Measurements from ENCODE around the gene CENPV.
"Not testable (repeated sequence)": the region's sequence is repeated elsewhere in the genome, so short reads cannot be mapped to it uniquely, and the experiment has no call there.

CENPV gene

GRCh38 chr17:16313139-16314090 lies 39.9 kb downstream of the CENPV start:
- Histone ChIP-seq H3K9me3 (ENCODE audit: control insufficient read depth, low read length) (peaks cover 4% of the 10 kb centered on the region), H3K4me3 (ENCODE audit: extremely low read depth, insufficient read depth, low read length, poor library complexity, severe bottlenecking) (no peak overlapping the region), H3K36me3 (ENCODE audit: control insufficient read depth, insufficient read depth, low read length) (peaks cover 24% of the 10 kb centered on the region), H3K27ac (ENCODE audit: low read depth, low read length, severe bottlenecking) (no peak overlapping the region), H3K4me1 (ENCODE audit: control insufficient read depth, insufficient read depth, low read length, poor library complexity, severe bottlenecking) (no peaks in the 10 kb centered on the region)
- 100% methylated on average over 5 of the region's 7 CpGs for WGBS, 2 experiments (ENCODE audit: insufficient coverage in 2 of 2)

GRCh38 chr17:16312061-16312460 lies 41.2 kb downstream of the CENPV start:
- H3K36me3 ChIP-seq (ENCODE audit: control insufficient read depth, insufficient read depth, low read length): peaks cover 24% of the 10 kb centered on the region
- not testable (repeated sequence) for H3K4me3 ChIP-seq (ENCODE audit: extremely low read depth, insufficient read depth, low read length, poor library complexity, severe bottlenecking); H3K4me1 ChIP-seq (ENCODE audit: control insufficient read depth, insufficient read depth, low read length, poor library complexity, severe bottlenecking); H3K27ac ChIP-seq (ENCODE audit: low read depth, low read length, severe bottlenecking); H3K9me3 ChIP-seq (ENCODE audit: control insufficient read depth, low read length)
- 60 to 93% methylated on average over 1 to 21 of the region's 34 CpGs for WGBS, 2 experiments (ENCODE audit: insufficient coverage in 2 of 2)

- peaks cover 11% of the 10 kb centered on the region for H3K36me3 ChIP-seq (ENCODE audit: control insufficient read depth, insufficient read depth, low read length)
- WGBS, 2 experiments (ENCODE audit: insufficient coverage in 2 of 2): 75 to 77% methylated on average over 5 of the region's 8 CpGs
- no peaks in the 10 kb centered on the region for H3K9me3 ChIP-seq (ENCODE audit: control insufficient read depth, low read length)
- H3K4me3 ChIP-seq (ENCODE audit: extremely low read depth, insufficient read depth, low read length, poor library complexity, severe bottlenecking): no peak overlapping the region
- peaks cover 4% of the 10 kb centered on the region for H3K4me1 ChIP-seq (ENCODE audit: control insufficient read depth, insufficient read depth, low read length, poor library complexity, severe bottlenecking)
- no peak overlapping the region for H3K27ac ChIP-seq (ENCODE audit: low read depth, low read length, severe bottlenecking)
Observed at GRCh38 chr17:16306211-16306610, 47.1 kb downstream of the CENPV start.

GRCh38 chr17:16304830-16305229 lies 48.4 kb downstream of the CENPV start:
- peaks cover 8% of the 10 kb centered on the region for H3K36me3 ChIP-seq (ENCODE audit: control insufficient read depth, insufficient read depth, low read length)
- no peak overlapping the region for H3K4me3 ChIP-seq (ENCODE audit: extremely low read depth, insufficient read depth, low read length, poor library complexity, severe bottlenecking)
- H3K4me1 ChIP-seq (ENCODE audit: control insufficient read depth, insufficient read depth, low read length, poor library complexity, severe bottlenecking): peaks cover 4% of the 10 kb centered on the region
- no peaks in the 10 kb centered on the region for H3K9me3 ChIP-seq (ENCODE audit: control insufficient read depth, low read length)
- H3K27ac ChIP-seq (ENCODE audit: low read depth, low read length, severe bottlenecking): no peak overlapping the region
- 33 to 63% methylated on average over 2 of the region's 3 CpGs for WGBS, 2 experiments (ENCODE audit: insufficient coverage in 2 of 2)

- H3K36me3 ChIP-seq (ENCODE audit: control insufficient read depth, insufficient read depth, low read length): peaks cover 8% of the 10 kb centered on the region
- no peak overlapping the region for H3K27ac ChIP-seq (ENCODE audit: low read depth, low read length, severe bottlenecking)
- H3K9me3 ChIP-seq (ENCODE audit: control insufficient read depth, low read length): no peaks in the 10 kb centered on the region
- peaks cover 4% of the 10 kb centered on the region for H3K4me1 ChIP-seq (ENCODE audit: control insufficient read depth, insufficient read depth, low read length, poor library complexity, severe bottlenecking)
- 95 to 100% methylated on average over 4 of the region's 4 CpGs for WGBS, 2 experiments (ENCODE audit: insufficient coverage in 2 of 2)
- H3K4me3 ChIP-seq (ENCODE audit: extremely low read depth, insufficient read depth, low read length, poor library complexity, severe bottlenecking): no peak overlapping the region
Observed at GRCh38 chr17:16302856-16303255, 50.4 kb downstream of the CENPV start.

- WGBS, 2 experiments (ENCODE audit: insufficient coverage in 2 of 2): 91 to 93% methylated on average over 10 to 11 of the region's 13 CpGs
- H3K36me3 ChIP-seq (ENCODE audit: control insufficient read depth, insufficient read depth, low read length): peaks cover 8% of the 10 kb centered on the region
Observed at GRCh38 chr17:16301963-16302855, 51.1 kb downstream of the CENPV start.

GRCh38 chr17:16300554-16300953 lies 52.7 kb downstream of the CENPV start:
- Histone ChIP-seq H3K4me1 (ENCODE audit: control insufficient read depth, insufficient read depth, low read length, poor library complexity, severe bottlenecking) (peaks cover 4% of the 10 kb centered on the region), H3K27ac (ENCODE audit: low read depth, low read length, severe bottlenecking) (no peak overlapping the region), H3K9me3 (ENCODE audit: control insufficient read depth, low read length) (no peaks in the 10 kb centered on the region), H3K36me3 (ENCODE audit: control insufficient read depth, insufficient read depth, low read length) (peaks cover 8% of the 10 kb centered on the region), H3K4me3 (ENCODE audit: extremely low read depth, insufficient read depth, low read length, poor library complexity, severe bottlenecking) (no peak overlapping the region)
- 84 to 100% methylated on average over 3 of the region's 3 CpGs for WGBS, 2 experiments (ENCODE audit: insufficient coverage in 2 of 2)

More at GRCh38 chr17:16301963-16302855, 51.1 kb downstream of the CENPV start:
- H3K27ac ChIP-seq (ENCODE audit: low read depth, low read length, severe bottlenecking): no peak overlapping the region
- H3K4me3 ChIP-seq (ENCODE audit: extremely low read depth, insufficient read depth, low read length, poor library complexity, severe bottlenecking): no peak overlapping the region
- H3K9me3 ChIP-seq (ENCODE audit: control insufficient read depth, low read length): no peaks in the 10 kb centered on the region
- peaks cover 4% of the 10 kb centered on the region for H3K4me1 ChIP-seq (ENCODE audit: control insufficient read depth, insufficient read depth, low read length, poor library complexity, severe bottlenecking)

- no peak overlapping the region for H3K27ac ChIP-seq (ENCODE audit: low read depth, low read length, severe bottlenecking)
- H3K4me3 ChIP-seq (ENCODE audit: extremely low read depth, insufficient read depth, low read length, poor library complexity, severe bottlenecking): no peak overlapping the region
- no peaks in the 10 kb centered on the region for H3K9me3 ChIP-seq (ENCODE audit: control insufficient read depth, low read length)
- H3K36me3 ChIP-seq (ENCODE audit: control insufficient read depth, insufficient read depth, low read length): peaks cover 5% of the 10 kb centered on the region
- WGBS, 2 experiments (ENCODE audit: insufficient coverage in 2 of 2): 89 to 100% methylated on average over 1 of the region's 1 CpG
- H3K4me1 ChIP-seq (ENCODE audit: control insufficient read depth, insufficient read depth, low read length, poor library complexity, severe bottlenecking): peaks cover 4% of the 10 kb centered on the region
Observed at GRCh38 chr17:16298140-16298662, 55.1 kb downstream of the CENPV start.

- Histone ChIP-seq H3K27ac (ENCODE audit: low read depth, low read length, severe bottlenecking) (no peak overlapping the region), H3K36me3 (ENCODE audit: control insufficient read depth, insufficient read depth, low read length) (peaks cover 5% of the 10 kb centered on the region), H3K4me1 (ENCODE audit: control insufficient read depth, insufficient read depth, low read length, poor library complexity, severe bottlenecking) (peaks cover 4% of the 10 kb centered on the region), H3K9me3 (ENCODE audit: control insufficient read depth, low read length) (no peaks in the 10 kb centered on the region), H3K4me3 (ENCODE audit: extremely low read depth, insufficient read depth, low read length, poor library complexity, severe bottlenecking) (no peak overlapping the region)
- 83% methylated on average over 8 to 9 of the region's 11 CpGs for WGBS, 2 experiments (ENCODE audit: insufficient coverage in 2 of 2)
Observed at GRCh38 chr17:16297367-16298139, 55.7 kb downstream of the CENPV start.

GRCh38 chr17:16296072-16296471 lies 57.2 kb downstream of the CENPV start:
- not testable (repeated sequence) for H3K9me3 ChIP-seq (ENCODE audit: control insufficient read depth, low read length); H3K27ac ChIP-seq (ENCODE audit: low read depth, low read length, severe bottlenecking); H3K4me1 ChIP-seq (ENCODE audit: control insufficient read depth, insufficient read depth, low read length, poor library complexity, severe bottlenecking); H3K36me3 ChIP-seq (ENCODE audit: control insufficient read depth, insufficient read depth, low read length); H3K4me3 ChIP-seq (ENCODE audit: extremely low read depth, insufficient read depth, low read length, poor library complexity, severe bottlenecking)
- WGBS, 2 experiments (ENCODE audit: insufficient coverage in 2 of 2): 83 to 100% methylated on average over 2 to 3 of the region's 3 CpGs

Measured in mesodermal cell (in vitro differentiated cells).